K562 (cell line): ENCODE measurements around the gene BHLHE40. TPM values are rescaled to one million over a fixed set of nuclear protein-coding genes. Genes with fewer than 3 reads are reported as not detected.
A peak's percentile ranks its signal among the peaks of the same experiment; 100 is the strongest.

Experiments used
- ATF7 ChIP-seq: fragments of 450-650 bp; IDR thresholded peaks from 2 replicates; pipeline ENCODE4 v1.7.1; 2014; ENCODE audit warnings: mild to moderate bottlenecking, moderate library complexity
- DIDO1 ChIP-seq: fragments of 450-650 bp; IDR thresholded peaks from 2 replicates; pipeline ENCODE4 v1.6.1; 2016; ENCODE audit warnings: low read depth, missing biosample characterization, missing genetic modification characterization
- E2F5 ChIP-seq: sonication (generic); formaldehyde crosslinking; IDR thresholded peaks from 2 replicates; pipeline ENCODE4 v1.8.0; 2022; ENCODE audit warnings: mild to moderate bottlenecking, missing genetic modification reagents
- ILK ChIP-seq: fragments of 450-650 bp; IDR thresholded peaks from 2 replicates; pipeline ENCODE4 v1.6.1; 2016; ENCODE audit warnings: missing genetic modification characterization, low read depth, mild to moderate bottlenecking, missing compliant biosample characterization, moderate library complexity, borderline replicate concordance
- KLF6 ChIP-seq: fragments of 250-450 bp; sonication (Bioruptor Pico); IDR thresholded peaks from 2 replicates; pipeline ENCODE4 v1.4.0; 2020; ENCODE audit warnings: mild to moderate bottlenecking, moderate library complexity, borderline replicate concordance
- MEIS2 ChIP-seq: fragments of 450-650 bp; IDR thresholded peaks from 2 replicates; pipeline ENCODE4 v1.6.1; 2014; ENCODE audit warnings: mild to moderate bottlenecking; ENCODE audit not compliant: partially characterized antibody
- MYNN ChIP-seq, 2 experiments: sonication (generic); formaldehyde crosslinking in 1 of 2; IDR thresholded peaks; 2 replicates each; pipeline versions ENCODE4 v1.5.0 to v1.6.1; 2016 to 2020; ENCODE audit warnings: antibody characterized with exemption in 1 of 2, missing genetic modification reagents in 1 of 2
- SMAD4 ChIP-seq: fragments of 250-450 bp; sonication (Bioruptor Pico); conservative IDR thresholded peaks from 2 replicates; pipeline ENCODE4 v1.8.0; 2021; ENCODE audit warnings: inconsistent platforms, mild to moderate bottlenecking, moderate library complexity
- SNAPC5 ChIP-seq: fragments of 250-450 bp; sonication (Bioruptor Pico); IDR thresholded peaks from 2 replicates; pipeline ENCODE4 v1.8.0; 2021; ENCODE audit warnings: moderate library complexity, mild to moderate bottlenecking, inconsistent platforms
- TAF15 ChIP-seq: fragments of 200-400 bp; formaldehyde crosslinking; IDR thresholded peaks from 2 replicates; pipeline ENCODE4 v1.6.1; 2017; ENCODE audit warnings: mild to moderate bottlenecking, low read depth, low read length, moderate library complexity
- TRIM28 ChIP-seq: fragments of 450-650 bp; IDR thresholded peaks from 2 replicates; pipeline ENCODE4 v1.6.1; 2017
- ZNF311 ChIP-seq: fragments of 250-450 bp; sonication (Bioruptor Pico); IDR thresholded peaks from 2 replicates; pipeline ENCODE4 v1.4.0; 2020; ENCODE audit warnings: mild to moderate bottlenecking, moderate library complexity
- ZNF583 ChIP-seq: fragments of 250-450 bp; sonication (Bioruptor Pico); IDR thresholded peaks from 2 replicates; pipeline ENCODE4 v1.4.0; 2020
- ZNF766 ChIP-seq: fragments of 200-800 bp; sonication (Bioruptor generic); conservative IDR thresholded peaks from 2 replicates; pipeline ENCODE4 v1.6.1; 2016; ENCODE audit warnings: missing genetic modification characterization, missing compliant biosample characterization
- polyA plus RNA-seq, 8 experiments: library from polyadenylated mRNA; depleted of rRNA in 4 of 8; stranded (reverse) in 5 of 8; unstranded in 3 of 8; fragments of >200 nt; fragmentation: Nextera tagmentation in 2 of 8; fragmentation: Illumina TruSeq in 1 of 8; extraction: Ambion mirVana in 2 of 8; extraction: Trizol in 1 of 8; gene quantifications; 2 replicates each; pipeline versions ENCODE4 v1.2.1 to v1.2.3, GENCODE V29; 2011 to 2014; ENCODE audit warnings: inconsistent platforms in 1 of 8, missing spikeins in 1 of 8
- total RNA-seq, 7 experiments: library from RNA; depleted of rRNA in 6 of 7; stranded (reverse); fragments of >200 nt in 6 of 7; fragmentation: Illumina TruSeq in 2 of 7; extraction: Trizol in 2 of 7; gene quantifications; 2 replicates each; pipeline versions ENCODE4 v1.2.1 to v1.2.3, GENCODE V29; 2011 to 2021; ENCODE audit warnings: low replicate concordance in 1 of 7
- TF ChIP-seq, protein P1 (sequence below): fragments of 250-450 bp; sonication (Bioruptor Pico); IDR thresholded peaks from 2 replicates; pipeline ENCODE4 v1.5.0; 2020; ENCODE audit warnings: mild to moderate bottlenecking
- TF ChIP-seq, protein P2 (sequence below): sonication (generic); formaldehyde crosslinking; IDR thresholded peaks from 2 replicates; pipeline ENCODE4 v1.5.0; 2020; ENCODE audit warnings: missing genetic modification reagents

The BHLHE40 gene
- total and polyA plus RNA-seq, 9 of the 15 experiments (the other 6 are each of a cell fraction or from before 2014, with no cell fraction given): 12.0 to 83.9 (median 31.4) TPM

DNA sequence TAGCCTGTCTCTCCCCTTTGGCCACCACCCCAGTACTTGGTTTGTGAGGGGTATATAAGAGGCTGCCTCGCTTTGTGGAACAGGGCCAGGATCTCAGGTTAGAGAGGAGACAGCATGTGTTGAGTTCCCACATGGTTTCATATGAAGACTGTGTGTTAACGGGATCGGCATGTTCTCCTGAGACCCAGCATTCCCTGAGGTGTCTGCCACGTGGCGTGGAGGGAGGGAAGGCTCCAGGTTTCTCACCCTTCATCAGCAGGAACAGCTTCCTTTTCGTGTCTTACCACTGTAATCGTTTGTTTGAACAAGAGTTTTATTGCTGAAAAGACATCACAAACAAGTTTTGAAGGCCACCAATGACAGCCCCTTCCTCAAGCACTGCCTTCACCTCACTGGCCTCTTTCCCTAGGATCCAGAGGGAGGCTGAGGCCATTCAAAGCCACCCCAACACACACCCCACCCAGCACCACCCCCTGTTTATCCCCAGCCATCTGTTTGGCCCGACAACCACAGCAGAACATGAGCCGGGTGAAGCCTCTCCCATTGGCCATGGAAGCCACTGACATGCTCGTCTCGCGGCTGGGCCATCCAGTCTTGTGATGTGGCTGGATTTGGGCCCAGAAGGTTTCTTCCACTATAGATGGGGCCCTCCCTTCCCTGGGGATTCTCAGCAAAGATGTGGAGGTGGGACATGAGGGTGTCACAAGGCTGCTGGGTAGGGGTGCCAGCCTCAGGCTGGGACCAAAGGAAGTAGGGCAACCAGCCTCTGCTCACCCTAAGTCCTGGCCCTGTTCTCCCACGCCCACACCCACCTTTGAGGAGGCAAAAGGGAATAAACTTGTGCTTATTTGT lies 10.0 kb downstream of the BHLHE40 start (continued):
- peak; percentile 54; the same call in 1 of the 2 replicates for TF ChIP-seq TRIM28
- TF ChIP-seq, protein P1, sequence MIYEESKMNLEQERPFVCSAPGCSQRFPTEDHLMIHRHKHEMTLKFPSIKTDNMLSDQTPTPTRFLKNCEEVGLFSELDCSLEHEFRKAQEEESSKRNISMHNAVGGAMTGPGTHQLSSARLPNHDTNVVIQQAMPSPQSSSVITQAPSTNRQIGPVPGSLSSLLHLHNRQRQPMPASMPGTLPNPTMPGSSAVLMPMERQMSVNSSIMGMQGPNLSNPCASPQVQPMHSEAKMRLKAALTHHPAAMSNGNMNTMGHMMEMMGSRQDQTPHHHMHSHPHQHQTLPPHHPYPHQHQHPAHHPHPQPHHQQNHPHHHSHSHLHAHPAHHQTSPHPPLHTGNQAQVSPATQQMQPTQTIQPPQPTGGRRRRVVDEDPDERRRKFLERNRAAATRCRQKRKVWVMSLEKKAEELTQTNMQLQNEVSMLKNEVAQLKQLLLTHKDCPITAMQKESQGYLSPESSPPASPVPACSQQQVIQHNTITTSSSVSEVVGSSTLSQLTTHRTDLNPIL: peak; percentile 33; the same call in 1 of the 2 replicates
- peak; percentile 15 for TF ChIP-seq MEIS2
- no peak for TF ChIP-seq TAF15
- TF ChIP-seq KLF6 (CRISPR knock-in tag): peak; percentile 59; the same call in 1 of the 2 replicates
- 0 out of 2 replicates have a peak, but pooled peaks have one; percentile 16 for TF ChIP-seq ATF7
- TF ChIP-seq ZNF311 (CRISPR knock-in tag): peak; percentile 62
- TF ChIP-seq, protein P2, sequence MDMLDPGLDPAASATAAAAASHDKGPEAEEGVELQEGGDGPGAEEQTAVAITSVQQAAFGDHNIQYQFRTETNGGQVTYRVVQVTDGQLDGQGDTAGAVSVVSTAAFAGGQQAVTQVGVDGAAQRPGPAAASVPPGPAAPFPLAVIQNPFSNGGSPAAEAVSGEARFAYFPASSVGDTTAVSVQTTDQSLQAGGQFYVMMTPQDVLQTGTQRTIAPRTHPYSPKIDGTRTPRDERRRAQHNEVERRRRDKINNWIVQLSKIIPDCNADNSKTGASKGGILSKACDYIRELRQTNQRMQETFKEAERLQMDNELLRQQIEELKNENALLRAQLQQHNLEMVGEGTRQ: no peak
- TF ChIP-seq DIDO1: 0 out of 2 replicates have a peak, but pooled peaks have one; percentile 35
- TF ChIP-seq E2F5 (CRISPR knock-in tag): no peak; the same call in 1 of the 2 replicates
- TF ChIP-seq ILK (tag): peak; percentile 44; the same call in 1 of the 2 replicates
- TF ChIP-seq MYNN (IDR thresholded peaks at IDR 0.05): peak; percentile 63
- TF ChIP-seq MYNN (CRISPR knock-in tag; IDR thresholded peaks at IDR 0.05): no peak
- TF ChIP-seq ZNF583 (CRISPR knock-in tag): peak; percentile 68
- TF ChIP-seq ZNF766 (CRISPR knock-in tag): peak; percentile 95
- no peak for TF ChIP-seq SNAPC5
- peak; percentile 81 for TF ChIP-seq SMAD4 (CRISPR knock-in tag)
